HK-2 (cell line): ENCODE data around the gene MICAL3.

Experiments used
- DNase-seq: peaks from one replicate; pipeline ENCODE4 v3.0.0-alpha.2; 2018; ENCODE audit not compliant: unreplicated experiment

Gene MICAL3

GRCh38 chr22:17955590-17956379, 68.6 kb downstream of the MICAL3 start:
- no peak for DNase-seq

- DNase-seq = no peak
These were observed 69.3 kb downstream of the MICAL3 start for GRCh38 chr22:17954860-17955587.

GRCh38 chr22:17954200-17954859, 70.0 kb downstream of the MICAL3 start:
- peak; percentile 55 for DNase-seq

DNA sequence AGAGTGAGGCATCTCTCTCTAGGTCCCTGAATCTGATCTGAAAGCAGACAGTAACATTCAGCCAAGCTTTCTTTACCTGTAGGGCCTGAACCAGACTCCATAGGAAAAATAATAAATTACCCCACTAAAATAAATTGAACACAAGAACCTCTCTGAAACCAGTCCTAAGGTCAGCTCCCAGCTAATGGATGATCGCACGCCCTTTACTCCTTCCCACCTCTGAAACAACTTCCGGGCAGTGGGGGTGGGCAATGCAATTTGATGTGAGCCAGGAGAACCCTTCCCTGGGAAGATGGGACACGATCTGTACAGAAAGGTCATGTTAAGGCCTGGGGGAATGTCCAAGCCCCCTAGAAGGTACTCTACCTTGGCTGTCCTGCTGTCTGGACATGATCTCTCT, 71.2 kb downstream of the MICAL3 start:
- DNase-seq = no peak

DNA sequence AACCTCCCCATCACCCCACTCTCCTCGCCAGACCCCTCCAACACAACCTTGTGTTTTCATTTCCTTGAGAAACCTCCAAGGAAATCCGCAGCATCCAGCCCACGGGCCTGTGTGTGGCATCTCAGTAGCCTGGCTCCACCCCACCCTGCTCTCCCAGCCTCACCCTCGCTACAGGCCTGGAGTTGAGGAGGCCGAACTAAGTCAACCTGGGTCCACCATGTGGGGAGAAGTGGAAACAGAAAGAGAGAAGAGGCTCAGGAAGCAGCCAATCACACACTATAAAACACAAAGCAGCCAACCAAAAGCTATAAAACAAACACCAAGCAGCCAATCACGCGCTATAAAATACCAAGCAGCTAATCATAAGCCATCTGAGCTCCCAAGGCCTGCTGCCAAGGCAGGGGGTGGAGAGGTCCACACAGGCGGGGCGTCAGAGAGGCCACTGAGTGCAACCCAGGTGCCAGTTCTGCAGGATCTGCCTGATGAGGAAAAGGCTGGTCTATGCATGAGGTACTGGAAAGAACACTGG, 72.0 kb downstream of the MICAL3 start:
- no peak for DNase-seq

GRCh38 chr22:17951315-17951714, 73.0 kb downstream of the MICAL3 start:
- DNase-seq = no peak

- DNase-seq = no peak
These were observed 73.6 kb downstream of the MICAL3 start for GRCh38 chr22:17950651-17951214.

- DNase-seq = no peak
These were observed 74.5 kb downstream of the MICAL3 start for GRCh38 chr22:17949642-17950473.

- no peak for DNase-seq
These were observed 76.3 kb downstream of the MICAL3 start for GRCh38 chr22:17948101-17948500.

GRCh38 chr22:17946662-17947367, 77.5 kb downstream of the MICAL3 start:
- no peak for DNase-seq

DNA sequence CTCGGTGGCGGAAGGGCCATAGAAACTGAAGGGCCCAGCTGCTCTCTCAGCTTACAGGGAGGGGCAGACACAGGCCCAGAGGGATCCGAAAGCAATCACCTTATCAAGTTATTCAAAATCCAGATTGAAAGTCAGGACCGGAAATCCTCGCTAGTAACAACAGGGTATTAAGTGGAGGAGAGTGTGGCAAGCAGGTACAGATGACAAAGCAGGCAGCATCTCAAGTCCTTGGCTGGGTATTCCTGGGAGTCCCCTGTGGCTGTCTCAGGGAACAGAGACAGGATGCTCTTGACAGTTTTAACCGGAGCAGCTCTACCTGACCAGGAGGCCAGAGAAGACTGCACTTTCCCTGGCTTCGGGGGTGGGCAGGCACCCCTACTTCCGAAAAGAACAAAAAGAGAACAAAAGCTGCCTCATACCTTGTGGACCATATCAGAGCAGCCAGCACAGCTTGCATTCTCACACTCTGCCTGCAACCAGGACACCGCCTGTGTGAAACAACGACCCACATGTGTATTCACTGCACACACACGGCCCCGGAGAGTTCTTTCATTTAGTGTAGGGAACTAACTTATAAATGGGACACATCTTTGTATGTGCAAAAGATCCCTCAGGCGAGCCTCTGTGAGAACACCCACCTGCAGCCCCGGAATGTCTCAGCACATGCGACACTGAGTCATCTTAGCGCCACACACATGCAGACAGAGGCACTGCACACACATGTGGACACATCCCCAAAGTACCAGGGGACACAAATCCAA, 78.3 kb downstream of the MICAL3 start:
- no peak for DNase-seq

DNA sequence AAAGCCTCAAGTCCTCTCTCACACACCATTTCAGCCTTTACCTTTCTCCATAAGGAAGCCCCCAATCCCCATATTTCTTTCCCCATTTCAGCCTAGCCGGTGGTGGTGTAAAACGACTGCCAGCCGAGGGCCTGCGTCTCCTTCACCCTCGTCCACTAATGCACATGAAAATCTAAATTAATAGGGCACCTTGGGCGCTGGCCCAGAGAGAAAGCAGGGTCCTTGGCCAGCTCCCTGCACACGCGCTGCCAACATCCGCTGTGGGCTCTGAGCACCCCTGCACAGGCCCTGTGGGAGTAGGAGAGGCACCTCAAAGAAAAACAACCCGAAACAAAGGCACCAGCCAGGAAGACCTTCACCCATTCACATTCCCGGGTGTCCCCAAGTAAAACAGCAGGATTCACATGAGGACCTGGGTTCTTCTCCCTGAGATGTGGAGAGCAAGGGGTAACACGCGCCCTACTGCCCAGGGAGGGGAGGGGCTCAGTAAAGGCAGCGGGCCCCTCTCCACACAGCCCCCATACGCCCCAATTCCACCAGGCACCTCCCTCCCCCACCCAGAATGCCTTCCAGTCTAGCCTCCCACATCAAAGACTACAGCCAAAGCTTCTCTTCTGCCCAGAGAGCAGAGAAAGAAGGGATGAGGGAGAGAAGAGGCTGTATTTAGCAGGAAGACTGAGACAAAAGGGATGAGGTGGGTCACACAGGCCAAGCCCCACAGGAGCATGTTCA, 79.0 kb downstream of the MICAL3 start:
- no peak for DNase-seq

GRCh38 chr22:17944256-17944655, 80.1 kb downstream of the MICAL3 start:
- DNase-seq = no peak

DNA sequence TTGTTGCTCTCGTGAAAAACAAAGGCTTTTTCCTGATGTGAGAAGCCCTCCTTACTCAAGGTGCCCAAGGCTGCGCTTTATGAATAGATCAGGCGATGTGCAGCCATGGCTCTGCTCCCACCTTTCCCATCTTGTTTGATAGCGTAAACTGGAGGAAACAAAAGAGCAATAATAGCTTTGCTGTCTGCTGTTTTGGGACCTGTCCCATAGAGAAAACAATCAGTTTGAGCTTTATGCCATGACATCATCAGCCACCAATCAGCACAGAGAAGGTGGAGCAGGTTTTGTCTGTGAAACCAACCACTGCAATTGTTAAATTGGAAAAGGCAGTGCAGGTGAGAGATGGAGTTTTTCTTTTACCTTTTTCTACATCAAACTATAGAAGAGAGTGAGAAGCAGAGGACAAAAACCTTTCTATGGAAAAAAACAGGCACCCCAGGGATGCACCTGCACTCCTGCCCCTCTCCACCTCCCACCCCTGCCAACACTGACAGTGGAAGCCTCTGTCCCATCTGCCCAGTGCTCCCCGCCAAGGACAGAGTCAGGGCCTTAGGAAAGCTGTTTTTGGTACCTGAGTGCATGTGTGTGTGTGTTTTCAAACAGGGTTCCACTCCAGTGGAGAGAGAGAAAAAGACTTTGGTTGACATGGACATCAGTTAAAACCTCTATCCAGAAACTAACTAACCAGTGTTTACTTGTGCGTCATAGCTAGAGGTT, 80.7 kb downstream of the MICAL3 start:
- DNase-seq = no peak

- no peak for DNase-seq
These were observed 81.6 kb downstream of the MICAL3 start for GRCh38 chr22:17942721-17943120.

- no peak for DNase-seq
These were observed 82.6 kb downstream of the MICAL3 start for GRCh38 chr22:17941471-17942406.

- DNase-seq = no peak
These were observed 84.8 kb downstream of the MICAL3 start for GRCh38 chr22:17939579-17939978.
